GM12864 (cell line): ENCODE data around the gene AIFM3.
"Not testable (repeated sequence)": the region's sequence is repeated elsewhere in the genome, so short reads cannot be mapped to it uniquely, and the experiment has no call there.

ENCODE experiments used
- DNase-seq: peaks from one replicate; pipeline ENCODE4 v3.0.0-alpha.2; 2011; ENCODE audit warnings: low read depth
- H3K4me3 ChIP-seq: 2 replicates; pipeline ENCODE4 v1.5.1; 2011; ENCODE audit warnings: mild to moderate bottlenecking, low read depth, low read length, control low read depth
- TF ChIP-seq, protein P1 (sequence below): IDR thresholded peaks from 2 replicates; pipeline ENCODE4 v1.5.1; 2011; ENCODE audit warnings: low read depth, mild to moderate bottlenecking, moderate library complexity, low read length, control low read depth, inconsistent platforms; ENCODE audit errors: missing control alignments

AIFM3 gene

DNA sequence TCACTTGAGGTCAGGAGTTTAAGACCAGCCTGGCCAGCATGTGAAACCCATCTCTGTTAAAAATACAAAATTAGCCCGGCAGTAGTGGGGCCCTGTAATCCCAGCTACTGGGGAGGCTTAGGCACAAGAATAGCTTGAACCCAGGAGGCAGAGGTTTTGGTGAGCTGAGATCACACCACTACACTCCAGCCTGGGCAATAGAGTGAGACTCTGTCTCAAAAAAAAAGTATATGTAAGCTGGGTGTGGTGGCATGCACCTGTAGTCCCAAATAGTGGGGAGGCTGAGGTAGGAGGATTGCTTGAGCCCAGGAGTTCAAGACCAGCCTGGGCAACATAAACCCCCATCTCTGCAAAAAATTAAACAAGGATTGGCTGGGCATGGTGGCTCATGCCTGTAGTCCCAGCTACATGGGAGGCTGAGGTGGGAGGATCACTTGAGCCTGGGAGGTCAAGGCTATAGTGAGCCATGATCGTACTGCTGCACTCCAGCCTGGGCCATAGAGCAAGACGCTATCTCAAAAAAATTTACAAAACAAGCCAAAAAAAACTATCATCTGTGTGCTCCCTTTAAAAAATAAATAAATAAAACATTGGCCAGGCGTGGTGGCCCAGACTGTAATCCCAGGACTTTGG lies 39.0 kb upstream of the AIFM3 start:
- TF ChIP-seq, protein P1, sequence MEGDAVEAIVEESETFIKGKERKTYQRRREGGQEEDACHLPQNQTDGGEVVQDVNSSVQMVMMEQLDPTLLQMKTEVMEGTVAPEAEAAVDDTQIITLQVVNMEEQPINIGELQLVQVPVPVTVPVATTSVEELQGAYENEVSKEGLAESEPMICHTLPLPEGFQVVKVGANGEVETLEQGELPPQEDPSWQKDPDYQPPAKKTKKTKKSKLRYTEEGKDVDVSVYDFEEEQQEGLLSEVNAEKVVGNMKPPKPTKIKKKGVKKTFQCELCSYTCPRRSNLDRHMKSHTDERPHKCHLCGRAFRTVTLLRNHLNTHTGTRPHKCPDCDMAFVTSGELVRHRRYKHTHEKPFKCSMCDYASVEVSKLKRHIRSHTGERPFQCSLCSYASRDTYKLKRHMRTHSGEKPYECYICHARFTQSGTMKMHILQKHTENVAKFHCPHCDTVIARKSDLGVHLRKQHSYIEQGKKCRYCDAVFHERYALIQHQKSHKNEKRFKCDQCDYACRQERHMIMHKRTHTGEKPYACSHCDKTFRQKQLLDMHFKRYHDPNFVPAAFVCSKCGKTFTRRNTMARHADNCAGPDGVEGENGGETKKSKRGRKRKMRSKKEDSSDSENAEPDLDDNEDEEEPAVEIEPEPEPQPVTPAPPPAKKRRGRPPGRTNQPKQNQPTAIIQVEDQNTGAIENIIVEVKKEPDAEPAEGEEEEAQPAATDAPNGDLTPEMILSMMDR: no peak
- DNase-seq: no peak
- no peak overlapping the region for H3K4me3 ChIP-seq

- TF ChIP-seq, protein P1: no peak
- H3K4me3 ChIP-seq: no peak overlapping the region
- no peak for DNase-seq
Measured at GRCh38 chr22:20928573-20928967, 38.5 kb upstream of the AIFM3 start.

DNA sequence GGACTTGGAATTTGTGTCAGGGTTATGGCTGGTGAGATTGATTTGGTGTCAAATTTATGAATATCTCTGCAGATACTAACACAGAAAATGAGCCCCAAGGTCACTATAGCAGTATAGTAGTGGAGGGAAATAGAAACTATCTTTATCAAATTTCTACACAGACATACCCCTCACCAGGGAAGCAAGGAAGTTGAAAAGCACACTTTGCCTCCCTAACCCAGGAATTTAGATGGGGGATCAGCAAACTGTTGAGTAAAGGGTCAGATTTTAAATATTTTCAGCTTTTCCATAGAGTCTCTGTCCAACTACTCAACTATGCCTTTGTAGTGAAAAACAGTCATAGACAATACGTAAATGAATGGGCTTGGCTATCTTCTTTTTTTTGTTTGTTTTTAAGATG lies 37.1 kb upstream of the AIFM3 start:
- H3K4me3 ChIP-seq: no peak overlapping the region
- no peak for DNase-seq
- TF ChIP-seq, protein P1: no peak

- DNase-seq, H3K4me3 ChIP-seq: not testable (repeated sequence)
Measured at GRCh38 chr22:20930435-20930834, 36.6 kb upstream of the AIFM3 start.

GRCh38 chr22:20931126-20931654 lies 35.9 kb upstream of the AIFM3 start:
- DNase-seq: no peak
- no peak overlapping the region for H3K4me3 ChIP-seq
- TF ChIP-seq, protein P1: no peak

DNA sequence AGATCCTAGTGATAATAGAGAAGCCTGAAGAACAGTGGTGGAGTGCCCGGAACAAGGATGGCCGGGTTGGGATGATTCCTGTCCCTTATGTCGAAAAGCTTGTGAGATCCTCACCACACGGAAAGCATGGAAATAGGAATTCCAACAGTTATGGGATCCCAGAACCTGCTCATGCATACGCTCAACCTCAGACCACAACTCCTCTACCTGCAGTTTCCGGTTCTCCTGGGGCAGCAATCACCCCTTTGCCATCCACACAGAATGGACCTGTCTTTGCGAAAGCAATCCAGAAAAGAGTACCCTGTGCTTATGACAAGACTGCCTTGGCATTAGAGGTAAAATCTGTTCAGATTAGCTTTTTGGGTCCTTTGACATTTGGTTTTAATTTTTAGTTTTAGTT lies 33.1 kb upstream of the AIFM3 start:
- no peak for DNase-seq
- TF ChIP-seq, protein P1: no peak

GRCh38 chr22:20935049-20935448 lies 32.0 kb upstream of the AIFM3 start:
- H3K4me3 ChIP-seq, DNase-seq: not testable (repeated sequence)

More for the DNA sequence above, 33.1 kb upstream of the AIFM3 start:
- H3K4me3 ChIP-seq: no peak overlapping the region

DNA sequence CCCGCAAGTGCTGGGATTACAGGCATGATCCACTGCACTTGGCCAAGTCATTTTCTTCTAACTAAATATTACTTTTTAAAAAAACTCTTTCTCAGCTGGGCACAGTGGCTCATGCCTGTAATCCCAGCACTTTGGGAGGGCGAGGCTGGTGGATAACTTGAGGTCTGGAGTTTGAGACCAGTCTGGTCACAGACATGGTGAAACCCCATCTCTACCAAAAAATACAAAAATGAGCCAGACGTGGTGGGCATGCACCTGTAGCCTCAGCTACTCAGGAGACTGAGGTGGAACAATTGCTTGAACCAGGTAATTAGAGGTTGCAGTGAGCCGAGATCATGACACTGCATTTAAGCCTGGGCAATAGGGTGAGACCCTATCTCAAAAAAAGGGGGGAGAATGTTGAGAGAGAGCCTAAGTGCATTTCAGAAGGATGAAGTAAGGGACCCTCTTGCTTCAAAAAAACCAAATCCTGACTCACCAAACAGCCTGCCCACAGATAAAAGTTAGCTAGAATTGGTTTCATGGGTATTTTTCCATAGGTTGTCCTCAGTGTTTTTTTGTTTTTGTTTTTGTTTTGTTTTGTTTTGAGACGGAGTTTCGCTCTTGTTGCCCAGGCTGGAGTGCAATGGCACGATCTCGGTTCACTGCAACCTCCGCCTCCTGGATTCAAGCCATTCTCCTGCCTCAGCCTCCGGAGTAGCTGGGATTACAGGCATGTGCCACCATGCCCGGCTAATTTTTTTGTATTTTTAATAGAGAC lies 31.1 kb upstream of the AIFM3 start:
- not testable (repeated sequence) for DNase-seq

More for the DNA sequence above, 31.1 kb upstream of the AIFM3 start:
- H3K4me3 ChIP-seq: not testable (repeated sequence)
